ENCODE measurements around the gene RPS25.

The RPS25 gene

DNA sequence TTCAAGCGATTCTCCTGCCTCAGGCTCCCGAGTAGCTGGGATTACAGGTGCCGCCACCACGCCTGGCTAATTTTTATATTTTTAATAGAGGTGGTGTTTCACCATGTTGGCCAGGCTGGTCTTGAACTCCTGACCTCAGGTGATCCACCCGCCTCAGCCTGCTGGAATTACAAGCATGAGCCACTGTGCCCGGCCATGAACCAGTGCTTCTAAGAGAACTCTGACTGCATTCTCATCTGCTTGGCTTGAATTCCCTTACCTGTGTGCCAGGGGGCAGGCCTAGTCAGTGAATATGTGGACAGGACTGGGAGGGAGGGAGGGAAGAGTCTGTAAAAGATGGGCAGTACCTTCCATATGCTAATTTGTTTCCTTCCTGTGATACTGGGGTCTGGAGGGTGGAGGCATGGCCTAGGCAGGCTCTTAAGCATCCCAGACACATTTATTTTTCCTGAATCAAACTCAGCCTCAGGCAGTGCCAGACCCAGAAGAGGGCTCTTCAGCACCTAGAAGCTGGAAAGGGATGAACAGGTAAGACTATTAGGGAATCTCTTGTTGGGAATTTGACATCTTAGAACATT, 6.6 kb downstream of the RPS25 start:
- TF ChIP-seq, protein P1, sequence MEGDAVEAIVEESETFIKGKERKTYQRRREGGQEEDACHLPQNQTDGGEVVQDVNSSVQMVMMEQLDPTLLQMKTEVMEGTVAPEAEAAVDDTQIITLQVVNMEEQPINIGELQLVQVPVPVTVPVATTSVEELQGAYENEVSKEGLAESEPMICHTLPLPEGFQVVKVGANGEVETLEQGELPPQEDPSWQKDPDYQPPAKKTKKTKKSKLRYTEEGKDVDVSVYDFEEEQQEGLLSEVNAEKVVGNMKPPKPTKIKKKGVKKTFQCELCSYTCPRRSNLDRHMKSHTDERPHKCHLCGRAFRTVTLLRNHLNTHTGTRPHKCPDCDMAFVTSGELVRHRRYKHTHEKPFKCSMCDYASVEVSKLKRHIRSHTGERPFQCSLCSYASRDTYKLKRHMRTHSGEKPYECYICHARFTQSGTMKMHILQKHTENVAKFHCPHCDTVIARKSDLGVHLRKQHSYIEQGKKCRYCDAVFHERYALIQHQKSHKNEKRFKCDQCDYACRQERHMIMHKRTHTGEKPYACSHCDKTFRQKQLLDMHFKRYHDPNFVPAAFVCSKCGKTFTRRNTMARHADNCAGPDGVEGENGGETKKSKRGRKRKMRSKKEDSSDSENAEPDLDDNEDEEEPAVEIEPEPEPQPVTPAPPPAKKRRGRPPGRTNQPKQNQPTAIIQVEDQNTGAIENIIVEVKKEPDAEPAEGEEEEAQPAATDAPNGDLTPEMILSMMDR (IDR thresholded peaks at IDR 0.05; ENCODE audit: low read depth, low read length) = no peak
- DNase-seq (ENCODE audit: low read depth, low spot score) = no peak
- no peak overlapping the region for H3K4me3 ChIP-seq (ENCODE audit: low read depth, low read length)
- in situ Hi-C loops (cut with HindIII; ENCODE audit: low sequenced_read_pairs) = no loop called here

DNA sequence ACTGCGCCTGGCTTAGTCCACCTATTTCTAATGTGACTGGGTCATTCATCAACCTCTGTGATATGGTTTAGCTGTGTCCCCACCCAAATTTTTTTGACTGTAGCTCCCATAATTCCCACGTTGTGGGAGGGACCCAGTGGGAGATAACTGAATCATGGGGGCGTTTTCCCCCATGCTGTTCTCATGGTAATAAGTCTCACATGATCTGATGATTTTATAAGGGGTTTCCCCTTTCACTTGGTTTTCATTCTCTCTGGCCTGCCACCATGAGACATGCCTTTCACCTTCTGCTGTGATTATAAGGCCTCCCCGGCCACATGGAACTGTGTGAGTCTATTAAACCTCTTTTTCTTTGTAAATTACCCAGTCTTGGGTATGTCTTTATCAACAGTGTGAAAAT, 11.5 kb downstream of the RPS25 start:
- TF ChIP-seq, protein P1 (IDR thresholded peaks at IDR 0.05; ENCODE audit: low read depth, low read length) = no peak
- in situ Hi-C loops (cut with HindIII; ENCODE audit: low sequenced_read_pairs) = no loop called here
- DNase-seq (ENCODE audit: low read depth, low spot score) = no peak
- no peak overlapping the region for H3K4me3 ChIP-seq (ENCODE audit: low read depth, low read length)

DNA sequence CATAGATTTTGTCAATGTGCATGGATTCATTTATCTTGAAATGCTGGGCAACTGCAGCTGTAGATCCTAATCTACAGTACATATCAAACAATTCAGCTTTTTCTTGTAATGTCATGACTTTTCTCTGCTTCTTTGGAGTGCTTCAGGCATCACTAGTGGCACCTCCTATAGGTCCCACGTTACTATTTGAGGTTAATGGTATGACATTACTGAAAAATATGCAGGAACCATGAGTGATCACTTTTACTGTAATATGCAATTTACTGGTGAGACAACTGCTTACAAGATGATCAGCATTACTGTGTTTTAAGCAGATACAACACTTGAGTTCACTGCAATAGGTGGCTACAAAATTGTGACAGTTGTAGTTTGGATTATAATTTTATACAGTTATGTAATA, 17.2 kb downstream of the RPS25 start:
- DNase-seq (ENCODE audit: low read depth, low spot score) = no peak
- TF ChIP-seq, protein P1 (IDR thresholded peaks at IDR 0.05; ENCODE audit: low read depth, low read length) = no peak
- in situ Hi-C loops (cut with HindIII; ENCODE audit: low sequenced_read_pairs) = no loop called here
- H3K4me3 ChIP-seq (ENCODE audit: low read depth, low read length) = no peak overlapping the region

DNA sequence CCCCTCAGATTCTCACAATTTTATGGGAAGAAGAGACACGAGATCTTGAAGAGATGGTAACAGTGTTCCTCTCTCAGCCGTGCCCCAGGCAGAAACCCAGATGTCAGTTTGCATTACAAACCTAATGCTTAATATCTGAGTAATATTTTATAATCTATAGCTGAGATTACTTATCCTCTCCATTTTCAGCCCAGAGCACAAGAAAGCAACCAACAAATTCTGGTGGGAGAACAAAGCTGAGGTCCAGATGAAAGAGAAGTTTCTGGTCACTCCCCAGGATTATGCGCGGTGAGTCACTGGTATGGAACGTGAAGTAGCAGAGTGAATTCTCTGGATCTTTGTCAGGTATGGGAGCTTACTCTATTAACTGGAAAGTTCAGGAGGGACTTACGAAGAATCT, 19.3 kb downstream of the RPS25 start:
- peak overlapping the region; percentile 67 for H3K4me3 ChIP-seq (ENCODE audit: low read depth, low read length)
- DNase-seq (ENCODE audit: low read depth, low spot score) = peak; percentile 76

DNA sequence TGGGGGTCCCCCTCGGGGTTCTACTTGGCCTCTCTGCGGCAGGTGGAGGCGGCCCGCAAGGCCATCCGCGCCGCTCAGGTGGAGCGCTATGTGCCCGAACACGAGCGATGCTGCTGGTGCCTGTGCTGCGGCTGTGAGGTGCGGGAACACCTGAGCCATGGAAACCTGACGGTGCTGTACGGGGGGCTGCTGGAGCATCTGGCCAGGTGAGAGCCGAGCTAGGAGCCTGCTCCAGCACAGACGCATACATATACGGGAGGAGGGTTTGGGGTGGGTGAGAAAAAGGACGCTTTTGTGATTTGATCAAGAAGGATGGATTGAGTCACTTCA, 19.8 kb downstream of the RPS25 start:
- TF ChIP-seq, protein P1 (IDR thresholded peaks at IDR 0.05; ENCODE audit: low read depth, low read length) = no peak
- in situ Hi-C loops (cut with HindIII; ENCODE audit: low sequenced_read_pairs) = no loop called here
- H3K4me3 ChIP-seq (ENCODE audit: low read depth, low read length) = peak overlapping the region; percentile 67

More for the DNA sequence above, 19.3 kb downstream of the RPS25 start:
- in situ Hi-C loops (cut with HindIII; ENCODE audit: low sequenced_read_pairs) = no loop called here
- TF ChIP-seq, protein P1 (IDR thresholded peaks at IDR 0.05; ENCODE audit: low read depth, low read length) = no peak

DNA sequence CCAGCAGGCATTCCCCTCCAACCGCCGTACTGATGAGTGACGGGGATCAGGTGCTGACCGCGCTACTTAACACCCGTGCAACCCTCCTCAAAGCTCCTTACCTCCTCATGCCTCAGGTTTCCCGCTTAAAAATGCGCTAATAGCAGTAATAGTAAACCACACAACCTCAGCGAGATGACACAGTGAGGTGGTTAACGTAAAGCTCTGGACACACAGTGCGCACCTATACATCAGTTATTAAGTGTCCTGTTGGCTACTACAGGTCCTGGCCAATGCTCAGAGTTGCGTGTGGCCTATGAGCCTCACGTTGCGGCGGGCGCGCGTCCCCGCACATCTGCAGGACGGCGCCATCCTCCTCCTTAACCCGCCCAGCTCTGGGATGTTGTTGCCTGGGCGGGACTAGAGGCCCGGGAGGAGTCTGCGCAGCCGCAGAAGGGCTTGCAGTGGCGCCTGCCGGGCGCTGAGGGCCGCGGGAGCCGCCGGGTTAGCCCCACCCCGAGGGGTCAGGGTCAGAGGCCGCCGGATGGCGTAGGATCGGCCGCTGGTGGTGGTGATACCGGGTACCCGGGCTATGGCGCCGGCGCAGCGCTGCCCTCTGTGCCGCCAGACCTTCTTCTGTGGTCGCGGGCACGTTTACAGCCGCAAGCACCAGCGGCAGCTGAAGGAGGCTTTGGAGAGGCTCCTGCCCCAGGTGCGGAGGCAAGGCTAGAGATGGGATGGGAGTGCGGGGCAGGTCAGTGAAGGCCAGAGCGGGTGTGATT, 20.3 kb downstream of the RPS25 start, which contains the start of gene CENATAC:
Gene CENATAC, plus strand, starts transcription at position 512 of the 761 bp plus-strand sequence. Its CDS starts 60 bp downstream, at position 572.
- in situ Hi-C loops (cut with HindIII; ENCODE audit: low sequenced_read_pairs) = no loop called here
- peak; percentile 86 for DNase-seq (ENCODE audit: low read depth, low spot score)
- H3K4me3 ChIP-seq (ENCODE audit: low read depth, low read length) = peak within 1 kb of the TSS; percentile 67
- TF ChIP-seq, protein P1 (IDR thresholded peaks at IDR 0.05; ENCODE audit: low read depth, low read length) = no peak

More for the DNA sequence above, 19.8 kb downstream of the RPS25 start:
- peak; percentile 16 for DNase-seq (ENCODE audit: low read depth, low spot score)

Measured in astrocyte of the spinal cord (primary cell).